Skeletal muscle cell (primary cell): ENCODE results near the gene ADGRG1.
"Not testable (repeated sequence)": the region's sequence is repeated elsewhere in the genome, so short reads cannot be mapped to it uniquely, and the experiment has no call there.

ENCODE experiments used
- DNase-seq: peaks from one replicate; pipeline ENCODE4 v3.0.0-alpha.2; 2010; ENCODE audit warnings: low read depth
- H3K4me3 ChIP-seq: 2 replicates; pipeline ENCODE4 v1.5.1; 2011; ENCODE audit warnings: low read depth, mild to moderate bottlenecking, control low read depth, low read length, moderate library complexity

Gene ADGRG1

DNA sequence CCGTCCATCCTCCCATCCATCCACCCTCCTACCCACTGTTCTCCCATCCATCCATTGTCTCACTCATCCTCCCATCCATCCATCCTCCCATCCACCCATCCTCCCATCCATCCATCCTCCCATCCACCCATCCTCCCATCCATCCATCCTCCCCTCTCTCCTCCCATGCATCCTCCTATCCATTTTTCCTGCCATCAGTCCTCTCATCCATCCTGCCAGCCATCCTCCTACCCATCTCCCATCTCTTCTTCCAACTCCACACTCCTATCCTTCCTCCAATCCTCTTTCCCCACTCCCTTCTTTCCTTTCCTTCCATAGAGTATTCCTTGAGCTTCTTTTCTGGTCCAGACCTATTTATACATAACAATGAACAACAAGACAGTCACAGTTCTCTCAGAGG is 78.3 kb downstream of the ADGRG1 start:
- DNase-seq: no peak
- no peak overlapping the region for H3K4me3 ChIP-seq

GRCh38 chr16:57707331-57707730 is 78.9 kb downstream of the ADGRG1 start:
- DNase-seq: no peak
- H3K4me3 ChIP-seq: no peak overlapping the region

DNA sequence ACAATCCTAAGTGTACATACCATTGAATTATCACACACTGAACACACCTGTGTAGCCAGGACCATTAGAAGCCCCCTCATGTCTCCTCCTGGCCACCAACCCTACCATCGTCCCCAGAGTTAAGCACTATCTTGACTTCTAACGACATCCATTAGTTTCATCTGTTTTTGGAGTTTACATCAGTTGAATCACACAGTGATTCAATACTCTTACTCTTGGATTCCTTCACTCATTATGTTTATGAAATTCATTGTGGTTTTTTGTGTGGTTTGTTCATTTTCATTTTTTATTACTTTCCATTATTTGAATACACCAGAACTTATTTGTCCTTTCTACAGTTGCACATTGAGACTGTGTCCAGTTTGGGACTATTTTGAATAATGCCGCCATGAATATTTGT is 79.7 kb downstream of the ADGRG1 start:
- no peak for DNase-seq
- H3K4me3 ChIP-seq: no peak overlapping the region

GRCh38 chr16:57709663-57710062 is 81.2 kb downstream of the ADGRG1 start:
- no peak for DNase-seq
- H3K4me3 ChIP-seq: no peak overlapping the region

GRCh38 chr16:57711346-57711745 is 82.9 kb downstream of the ADGRG1 start:
- H3K4me3 ChIP-seq: no peak overlapping the region
- DNase-seq: no peak

DNA sequence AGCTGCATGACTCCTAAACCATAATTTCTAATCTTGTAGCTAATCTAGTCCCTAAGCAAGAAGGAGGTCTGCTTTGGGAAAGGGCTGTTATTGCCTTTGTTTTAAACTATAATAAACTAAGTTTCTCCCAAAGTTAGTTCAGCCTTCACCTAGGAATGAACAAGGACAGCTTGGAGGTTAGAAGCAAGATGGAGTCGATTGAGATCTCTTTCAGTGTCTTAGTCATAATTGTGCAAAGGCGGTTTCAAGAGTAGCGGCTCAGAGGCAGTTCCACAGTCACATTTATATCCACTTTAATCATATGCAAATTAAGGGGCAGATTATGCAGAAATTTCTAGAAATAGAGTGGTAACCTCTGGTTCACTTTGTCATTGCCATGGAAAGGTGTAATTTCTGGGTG is 83.6 kb downstream of the ADGRG1 start:
- DNase-seq: no peak
- no peak overlapping the region for H3K4me3 ChIP-seq

DNA sequence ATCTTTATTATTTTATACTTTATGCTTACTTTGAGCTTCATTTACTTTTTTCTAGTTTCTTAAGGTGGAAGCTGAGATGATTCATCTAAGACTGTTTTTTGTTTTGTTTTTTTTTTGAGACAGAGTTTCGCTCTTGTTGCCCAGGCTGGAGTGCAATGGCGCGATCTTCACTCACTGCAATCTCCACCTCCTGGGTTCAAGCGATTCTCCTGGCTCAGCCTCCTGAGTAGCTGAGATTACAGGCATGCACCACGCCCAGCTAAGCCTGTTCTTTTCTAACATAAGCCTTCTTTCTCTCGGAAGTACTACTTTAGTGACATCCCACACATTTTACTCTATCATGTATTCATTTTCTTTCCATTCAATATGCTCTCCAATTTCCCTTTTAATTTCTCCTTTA is 84.1 kb downstream of the ADGRG1 start:
- not testable (repeated sequence) for DNase-seq, H3K4me3 ChIP-seq

DNA sequence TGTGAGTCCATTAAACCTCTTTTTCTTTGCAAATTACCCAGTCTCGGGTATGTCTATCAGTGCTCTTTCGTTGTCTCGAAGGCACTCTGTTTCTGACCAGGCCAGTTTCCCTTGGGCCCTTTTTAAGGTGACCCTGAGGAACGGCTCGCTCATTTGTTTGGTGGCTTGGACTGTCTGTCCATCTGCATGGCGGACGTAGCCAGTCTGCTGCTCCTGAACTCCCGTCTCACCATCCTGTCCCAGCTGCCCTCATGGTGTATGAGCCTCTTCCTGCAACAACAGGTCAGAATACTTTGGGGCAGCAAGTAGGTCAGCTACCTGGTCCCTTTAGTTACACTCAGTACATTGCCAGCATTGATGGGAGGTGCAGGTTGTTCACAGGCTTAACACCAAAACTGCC is 85.2 kb downstream of the ADGRG1 start:
- DNase-seq: no peak
- no peak overlapping the region for H3K4me3 ChIP-seq

GRCh38 chr16:57714047-57714446 is 85.6 kb downstream of the ADGRG1 start:
- DNase-seq: no peak
- no peak overlapping the region for H3K4me3 ChIP-seq
